ENCODE data around the gene CBFA2T2.

DNA sequence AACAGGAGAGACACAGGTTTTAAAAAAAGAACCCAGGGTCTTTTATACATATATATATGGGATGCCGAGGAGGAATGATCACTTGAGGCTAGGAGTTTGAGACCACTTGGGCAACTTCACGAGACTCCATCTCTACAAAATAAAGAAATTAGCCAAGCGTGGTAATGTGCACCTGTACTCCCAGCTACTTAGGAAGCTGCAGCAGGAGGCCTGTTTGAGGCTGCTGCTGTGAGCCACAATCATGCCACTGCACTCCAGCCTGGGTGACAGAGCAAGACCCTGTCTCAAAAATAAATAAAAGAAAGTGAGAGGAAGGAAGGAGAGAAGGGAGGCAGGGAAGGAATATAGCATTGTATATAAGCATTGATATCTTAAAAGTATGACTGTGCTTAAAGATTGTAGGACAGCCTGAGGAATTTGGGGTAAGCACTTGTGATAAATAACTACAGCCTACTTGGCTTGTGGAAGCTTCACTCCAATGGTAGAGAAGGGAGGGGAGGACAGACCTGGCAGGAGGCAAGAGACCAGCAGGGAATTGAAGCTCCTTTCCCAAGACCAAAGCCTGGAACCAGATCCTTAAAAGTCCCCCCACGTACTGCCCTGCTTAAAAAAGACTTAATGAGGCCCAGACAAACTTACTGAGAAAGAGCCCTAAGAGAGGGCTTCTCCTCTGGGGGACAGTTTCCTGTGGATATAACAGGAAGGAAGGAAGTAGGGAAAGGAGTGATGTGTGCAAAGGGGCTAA is 43.8 kb upstream of the CBFA2T2 start:
- TF ChIP-seq, protein P1, sequence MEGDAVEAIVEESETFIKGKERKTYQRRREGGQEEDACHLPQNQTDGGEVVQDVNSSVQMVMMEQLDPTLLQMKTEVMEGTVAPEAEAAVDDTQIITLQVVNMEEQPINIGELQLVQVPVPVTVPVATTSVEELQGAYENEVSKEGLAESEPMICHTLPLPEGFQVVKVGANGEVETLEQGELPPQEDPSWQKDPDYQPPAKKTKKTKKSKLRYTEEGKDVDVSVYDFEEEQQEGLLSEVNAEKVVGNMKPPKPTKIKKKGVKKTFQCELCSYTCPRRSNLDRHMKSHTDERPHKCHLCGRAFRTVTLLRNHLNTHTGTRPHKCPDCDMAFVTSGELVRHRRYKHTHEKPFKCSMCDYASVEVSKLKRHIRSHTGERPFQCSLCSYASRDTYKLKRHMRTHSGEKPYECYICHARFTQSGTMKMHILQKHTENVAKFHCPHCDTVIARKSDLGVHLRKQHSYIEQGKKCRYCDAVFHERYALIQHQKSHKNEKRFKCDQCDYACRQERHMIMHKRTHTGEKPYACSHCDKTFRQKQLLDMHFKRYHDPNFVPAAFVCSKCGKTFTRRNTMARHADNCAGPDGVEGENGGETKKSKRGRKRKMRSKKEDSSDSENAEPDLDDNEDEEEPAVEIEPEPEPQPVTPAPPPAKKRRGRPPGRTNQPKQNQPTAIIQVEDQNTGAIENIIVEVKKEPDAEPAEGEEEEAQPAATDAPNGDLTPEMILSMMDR (optimal IDR thresholded peaks at IDR 0.05 in 1 of 3, IDR thresholded peaks at IDR 0.05 in 1 of 3, conservative IDR thresholded peaks at IDR 0.05 in 1 of 3; ENCODE audit: extremely low read depth in 1 of 3, insufficient read depth in 2 of 3, low read length in 3 of 3): no peak
- no peak for TF ChIP-seq EZH2 (IDR thresholded peaks at IDR 0.05; ENCODE audit: low read length)

Measured in keratinocyte (primary cell).